RWPE2 (cell line): ENCODE measurements around the gene HKDC1.

Source experiments
- ATAC-seq: fragments of 200-7000 bp; cut with Tn5 transposase; 3 replicates; pipeline ENCODE4 v1.9.1; 2021; ENCODE audit warnings: low read depth
- DNase-seq: peaks from one replicate; pipeline ENCODE4 v3.0.0-alpha.2; 2020; ENCODE audit warnings: low spot score
- H3K27ac ChIP-seq: fragments of 450-650 bp; 2 replicates; pipeline ENCODE4 v1.5.1; 2017; ENCODE audit warnings: mild to moderate bottlenecking; ENCODE audit not compliant: poor library complexity, severe bottlenecking
- H3K27me3 ChIP-seq: fragments of 250-450 bp; sonication (Bioruptor Pico); 2 replicates; pipeline ENCODE4 v1.5.1; 2021; ENCODE audit warnings: mild to moderate bottlenecking, moderate library complexity; ENCODE audit not compliant: insufficient read depth, poor library complexity, severe bottlenecking
- H3K36me3 ChIP-seq: fragments of 250-450 bp; sonication (Bioruptor Pico); 2 replicates; pipeline ENCODE4 v1.5.1; 2020; ENCODE audit warnings: low read depth, mild to moderate bottlenecking, moderate library complexity
- H3K4me1 ChIP-seq: fragments of 250-450 bp; sonication (Bioruptor Pico); 2 replicates; pipeline ENCODE4 v1.5.1; 2021; ENCODE audit warnings: mild to moderate bottlenecking, moderate library complexity; ENCODE audit not compliant: insufficient read depth, poor library complexity, severe bottlenecking
- H3K4me3 ChIP-seq: fragments of 250-450 bp; sonication (Bioruptor Pico); 2 replicates; pipeline ENCODE4 v1.5.1; 2021; ENCODE audit warnings: mild to moderate bottlenecking, moderate library complexity; ENCODE audit not compliant: severe bottlenecking
- H3K9me3 ChIP-seq: fragments of 250-450 bp; sonication (Bioruptor Pico); 2 replicates; pipeline ENCODE4 v1.5.1; 2021; ENCODE audit warnings: mild to moderate bottlenecking, moderate library complexity; ENCODE audit not compliant: severe bottlenecking
- TF ChIP-seq, protein P1 (sequence below): fragments of 450-650 bp; IDR thresholded peaks from one replicate; pipeline ENCODE4 v1.5.1; 2017; ENCODE audit warnings: mild to moderate bottlenecking, moderate library complexity; ENCODE audit not compliant: poor library complexity, severe bottlenecking

HKDC1 gene

DNA sequence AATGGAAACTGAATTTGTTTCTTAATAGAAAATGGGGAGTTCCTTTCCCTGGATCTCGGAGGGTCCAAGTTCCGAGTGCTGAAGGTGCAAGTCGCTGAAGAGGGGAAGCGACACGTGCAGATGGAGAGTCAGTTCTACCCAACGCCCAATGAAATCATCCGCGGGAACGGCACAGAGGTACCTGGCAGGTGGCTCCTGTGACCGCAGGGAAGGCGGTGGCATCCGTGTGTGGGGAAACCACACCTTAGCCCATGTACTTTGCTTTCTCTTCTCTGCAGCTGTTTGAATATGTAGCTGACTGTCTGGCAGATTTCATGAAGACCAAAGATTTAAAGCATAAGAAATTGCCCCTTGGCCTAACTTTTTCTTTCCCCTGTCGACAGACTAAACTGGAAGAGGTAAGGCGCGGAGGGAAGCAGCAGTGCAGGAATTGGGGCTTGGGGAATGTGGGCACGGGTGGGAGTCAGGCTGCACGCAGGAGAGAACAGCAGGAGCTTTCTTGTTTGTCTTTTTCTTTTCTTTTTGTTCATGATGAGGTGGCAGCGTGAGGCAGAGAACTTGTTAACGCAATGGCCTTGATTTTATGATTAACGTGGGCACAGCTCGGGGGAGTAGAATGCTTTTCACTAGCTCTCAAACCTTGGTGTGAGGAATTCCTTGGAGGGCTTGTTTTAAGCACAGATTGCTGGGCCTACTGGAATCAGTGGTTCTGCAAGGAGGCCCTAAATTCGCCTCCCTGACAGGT lies 12.8 kb downstream of the HKDC1 start:
- Histone ChIP-seq H3K4me3 (no peak overlapping the region), H3K9me3 (no peaks in the 10 kb centered on the region)
- ATAC-seq = no peak

DNA sequence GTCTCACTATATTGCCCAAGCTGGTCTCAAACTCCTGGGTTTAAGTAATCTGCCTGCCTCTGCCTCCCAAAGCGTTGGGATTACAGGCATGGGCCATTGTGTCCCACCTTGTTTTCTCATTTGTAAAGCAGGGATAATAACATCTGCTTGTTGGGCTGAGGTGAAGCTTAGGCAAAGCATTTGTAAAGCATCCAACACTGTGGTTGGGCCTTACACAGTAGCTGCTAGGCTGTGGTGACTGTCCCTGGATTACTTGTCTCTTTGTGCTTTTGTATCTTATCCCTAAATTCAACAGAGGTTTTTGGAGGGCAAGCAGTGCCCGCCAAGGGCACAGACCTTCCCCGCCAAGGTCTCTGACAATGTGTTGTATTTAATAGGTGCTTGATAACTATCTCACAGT lies 14.3 kb downstream of the HKDC1 start:
- ATAC-seq = no peak
- no peaks in the 10 kb centered on the region for H3K27me3 ChIP-seq

More for the DNA sequence above, 12.8 kb downstream of the HKDC1 start:
- no peak for DNase-seq
- Histone ChIP-seq H3K27ac (peak overlapping the region; percentile 3), H3K36me3 (no peaks in the 10 kb centered on the region), H3K4me1 (peaks cover 18% of the 10 kb centered on the region), H3K27me3 (no peaks in the 10 kb centered on the region)
- TF ChIP-seq, protein P1, sequence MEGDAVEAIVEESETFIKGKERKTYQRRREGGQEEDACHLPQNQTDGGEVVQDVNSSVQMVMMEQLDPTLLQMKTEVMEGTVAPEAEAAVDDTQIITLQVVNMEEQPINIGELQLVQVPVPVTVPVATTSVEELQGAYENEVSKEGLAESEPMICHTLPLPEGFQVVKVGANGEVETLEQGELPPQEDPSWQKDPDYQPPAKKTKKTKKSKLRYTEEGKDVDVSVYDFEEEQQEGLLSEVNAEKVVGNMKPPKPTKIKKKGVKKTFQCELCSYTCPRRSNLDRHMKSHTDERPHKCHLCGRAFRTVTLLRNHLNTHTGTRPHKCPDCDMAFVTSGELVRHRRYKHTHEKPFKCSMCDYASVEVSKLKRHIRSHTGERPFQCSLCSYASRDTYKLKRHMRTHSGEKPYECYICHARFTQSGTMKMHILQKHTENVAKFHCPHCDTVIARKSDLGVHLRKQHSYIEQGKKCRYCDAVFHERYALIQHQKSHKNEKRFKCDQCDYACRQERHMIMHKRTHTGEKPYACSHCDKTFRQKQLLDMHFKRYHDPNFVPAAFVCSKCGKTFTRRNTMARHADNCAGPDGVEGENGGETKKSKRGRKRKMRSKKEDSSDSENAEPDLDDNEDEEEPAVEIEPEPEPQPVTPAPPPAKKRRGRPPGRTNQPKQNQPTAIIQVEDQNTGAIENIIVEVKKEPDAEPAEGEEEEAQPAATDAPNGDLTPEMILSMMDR = no peak

DNA sequence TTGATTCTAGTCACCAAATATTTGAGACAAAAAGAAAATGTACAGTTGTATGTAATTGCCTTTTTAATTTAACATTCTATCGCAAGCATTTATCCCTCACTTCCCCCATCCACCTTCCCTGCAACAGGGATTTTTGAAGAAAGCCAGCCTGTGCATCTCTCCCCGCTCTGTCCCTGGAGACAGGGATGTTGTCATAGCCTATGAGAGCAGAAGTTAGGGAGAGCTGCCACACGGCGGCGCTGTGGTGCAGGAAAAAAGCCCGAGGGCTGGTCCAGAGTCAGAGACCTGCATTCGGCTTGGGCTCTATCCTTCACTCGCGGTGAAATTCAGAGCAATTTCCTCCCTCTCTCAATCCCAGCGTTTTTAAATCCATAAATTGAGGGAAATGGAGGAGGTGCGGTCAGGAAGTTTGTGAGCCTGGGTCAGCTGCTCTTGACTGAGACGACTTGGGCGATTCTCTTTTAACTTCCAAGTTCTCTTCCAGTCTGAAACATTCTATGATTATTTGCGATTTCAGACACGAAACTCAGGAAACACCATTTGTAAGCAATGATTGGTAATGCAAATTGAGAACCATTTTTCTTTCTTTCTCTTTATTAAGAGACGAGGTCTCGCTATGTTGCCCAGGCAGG lies 17.5 kb downstream of the HKDC1 start:
- peaks cover 16% of the 10 kb centered on the region for H3K4me1 ChIP-seq
- no peak overlapping the region for H3K27ac ChIP-seq
- H3K27me3 ChIP-seq = no peaks in the 10 kb centered on the region
- no peak overlapping the region for H3K4me3 ChIP-seq
- no peak for DNase-seq
- H3K36me3 ChIP-seq = no peaks in the 10 kb centered on the region
- no peaks in the 10 kb centered on the region for H3K9me3 ChIP-seq
- TF ChIP-seq, protein P1 = peak; percentile 96
- peak; percentile 94 for ATAC-seq

More for the DNA sequence above, 14.3 kb downstream of the HKDC1 start:
- TF ChIP-seq, protein P1 = no peak
- Histone ChIP-seq H3K9me3 (no peaks in the 10 kb centered on the region), H3K4me1 (peaks cover 15% of the 10 kb centered on the region), H3K4me3 (no peak overlapping the region), H3K27ac (no peak overlapping the region), H3K36me3 (no peaks in the 10 kb centered on the region)
- DNase-seq = no peak

DNA sequence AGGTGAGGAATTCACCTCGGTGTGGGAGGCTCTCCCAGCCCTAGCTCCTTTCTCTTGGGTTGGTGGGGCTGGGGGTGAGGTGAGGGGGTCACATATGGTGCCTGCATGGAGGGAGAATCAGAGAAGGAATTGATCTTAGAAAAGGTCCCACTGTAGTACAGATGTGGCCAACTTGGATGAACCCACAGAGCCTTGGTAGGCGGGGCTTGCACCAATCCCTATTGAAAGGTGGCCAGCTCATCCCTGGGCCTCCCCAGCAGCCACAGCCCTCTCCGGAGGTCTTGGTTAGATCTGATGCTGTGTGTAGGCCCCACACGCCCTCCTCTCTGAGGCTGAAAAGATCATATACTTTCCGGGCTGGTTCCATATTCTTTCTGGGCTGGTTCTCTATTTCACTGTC lies 19.0 kb downstream of the HKDC1 start:
- Histone ChIP-seq H3K27ac (no peak overlapping the region), H3K36me3 (no peaks in the 10 kb centered on the region), H3K4me3 (no peak overlapping the region), H3K4me1 (peaks cover 13% of the 10 kb centered on the region), H3K27me3 (no peaks in the 10 kb centered on the region), H3K9me3 (no peaks in the 10 kb centered on the region)
- ATAC-seq (no peak), DNase-seq (no peak)
- TF ChIP-seq, protein P1 = no peak
